Heart right ventricle (tissue), 16 donors: ENCODE data around the gene NMUR1. TPM values are rescaled to one million over a fixed set of nuclear protein-coding genes. Genes with fewer than 3 reads are reported as not detected.

Experiments
- ATAC-seq, 8 donors: fragments of 200-7000 bp; cut with Tn5 transposase; one replicate each; pipeline ENCODE4 v1.9.1; 2020; ENCODE audit warnings: mild to moderate bottlenecking in 8 of 8, moderate library complexity in 8 of 8, moderate number of reproducible peaks in 1 of 8
- DNase-seq, 2 donors: peaks; one replicate each; pipeline ENCODE4 v3.0.0-alpha.2; 2020
- H3K27ac ChIP-seq, 10 donors: fragments of 200-600 bp; sonication (generic) in 2 of 10; one replicate each; pipeline versions ENCODE4 v1.5.0 to v1.8.0; 2020 to 2022; ENCODE audit warnings: mild to moderate bottlenecking in 3 of 10
- H3K27me3 ChIP-seq, 7 donors: fragments of 200-600 bp; one replicate each; pipeline ENCODE4 v1.8.0; 2021 to 2022; ENCODE audit warnings: mild to moderate bottlenecking in 2 of 7
- H3K36me3 ChIP-seq, 9 donors: fragments of 200-600 bp; sonication (generic) in 1 of 9; one replicate each; pipeline versions ENCODE4 v1.5.0 to v1.8.0; 2020 to 2022; ENCODE audit warnings: mild to moderate bottlenecking in 2 of 9
- H3K4me1 ChIP-seq, 9 donors: fragments of 200-600 bp; sonication (generic) in 1 of 9; one replicate each; pipeline versions ENCODE4 v1.5.0 to v1.8.0; 2020 to 2022; ENCODE audit warnings: mild to moderate bottlenecking in 4 of 9
- H3K4me3 ChIP-seq, 10 donors: fragments of 200-600 bp; sonication (generic) in 2 of 10; one replicate each; pipeline versions ENCODE4 v1.5.0 to v1.8.0; 2020 to 2022; ENCODE audit warnings: mild to moderate bottlenecking in 7 of 10, moderate library complexity in 2 of 10
- H3K9me3 ChIP-seq, 11 donors: fragments of 200-600 bp in 10 of 11; sonication (generic) in 2 of 11; one replicate each; pipeline versions ENCODE4 v1.5.0 to v1.8.0; 2013 to 2022; ENCODE audit warnings: mild to moderate bottlenecking in 2 of 11, control low read depth in 1 of 11, moderate library complexity in 1 of 11
- WGBS, 2 donors: extraction: QIAGEN DNeasy Blood & Tissue Kit; methylation state at CpG; one replicate each; pipeline ENCODE4 v1.1.7; 2013; ENCODE audit warnings: inconsistent platforms in 1 of 2; 5-methylcytosine and 5-hydroxymethylcytosine counted together
- intact Hi-C, 10 donors: fragments of 100-400 bp; cut with DNase I; formaldehyde crosslinking; loops; one replicate each; pipeline versions ENCODE4 v1.11.1 to v1.14.2; 2022
- polyA plus RNA-seq, 2 donors: library from polyadenylated mRNA; stranded (reverse); fragments of 200-250 nt; gene quantifications; one replicate each; pipeline ENCODE4 v1.2.3, GENCODE V29; 2013
- total RNA-seq, 10 donors: library from RNA; stranded (reverse); fragmentation: NEBNext Ultra II Directional in 3 of 10; extraction: Animal tissue kit (Norgen Biotek cat#: 25700) in 3 of 10; gene quantifications; one replicate each; pipeline versions ENCODE4 v1.2.1 to v1.2.4, GENCODE V29; 2021 to 2023
- TF ChIP-seq, protein P1 (sequence below), 9 donors: fragments of 200-600 bp; sonication (generic) in 2 of 9; IDR thresholded peaks; one replicate each; pipeline versions ENCODE4 v1.5.0 to v1.8.0; 2021 to 2022; ENCODE audit warnings: antibody characterized with exemption in 9 of 9, mild to moderate bottlenecking in 5 of 9, moderate library complexity in 1 of 9
- donor health status: Arrhythmogenic right ventricular cardiomyopathy.
- donor health status: ischemic (EF 13 %, LVEDD 7.1; RV severe dilation, severe dysfunction).
- donor health status: healthy with polysubstance abuse.
- donor health status: DM: no; HTN: yes; CAD: no.
- donor health status: DM: no; HTN: no; CAD: no.
- donor health status: ischemic (EF 25% LVEDD 6.9; RV normal size, moderate dysfunction).
- donor health status: ischemic (EF 25% LVEDD 5.7; RV mildly dilated, moderate dysfunction).
- donor health status: healthy.
- donor health status: DM: yes; HTN: yes; CAD: no.
- donor health status: Ischemic cardiomyopathy.
- donor health status: ischemic (EF 35%, LVEDD 5.7; RV mildly dilated, moderate dysfunction).
- donor health status: nonischemic (EF 11% LVEDD 7.7; RV severe dilation, severe dysfunction).
- donor health status: DM: yes; HTN: yes; CAD: no.
- donor health status: PGD.
- donor health status: ischemic (EF 29% LVEDD 5.4; RV normal size, mild dysfunction).
- donor health status: nonischemic (EF 23%, LVEDD 6.1; RV moderate dilation, normal function).

NMUR1 gene
- total and polyA plus RNA-seq, 12 donors, result 0.10 to 0.82 (median 0.35) TPM; not detected in 1

GRCh38 chr2:231548752-231549151, 18.5 kb upstream of the NMUR1 start:
- Histone ChIP-seq H3K27ac (no peak overlapping the region), H3K4me1 (peaks cover 9 to 28% (median 16%) of the 10 kb centered on the region in 9 donors), H3K27me3 (peaks cover 0 to 66% (median 0%) of the 10 kb centered on the region in 7 donors), H3K9me3 (peaks cover 0 to 21% (median 11%) of the 10 kb centered on the region in 11 donors), H3K4me3 (no peak overlapping the region), H3K36me3 (no peaks in the 10 kb centered on the region)
- 68 to 74% methylated on average over 3 of the region's 3 CpGs for WGBS, 2 donors
- DNase-seq (no peak), ATAC-seq (no peak)
- TF ChIP-seq, protein P1, sequence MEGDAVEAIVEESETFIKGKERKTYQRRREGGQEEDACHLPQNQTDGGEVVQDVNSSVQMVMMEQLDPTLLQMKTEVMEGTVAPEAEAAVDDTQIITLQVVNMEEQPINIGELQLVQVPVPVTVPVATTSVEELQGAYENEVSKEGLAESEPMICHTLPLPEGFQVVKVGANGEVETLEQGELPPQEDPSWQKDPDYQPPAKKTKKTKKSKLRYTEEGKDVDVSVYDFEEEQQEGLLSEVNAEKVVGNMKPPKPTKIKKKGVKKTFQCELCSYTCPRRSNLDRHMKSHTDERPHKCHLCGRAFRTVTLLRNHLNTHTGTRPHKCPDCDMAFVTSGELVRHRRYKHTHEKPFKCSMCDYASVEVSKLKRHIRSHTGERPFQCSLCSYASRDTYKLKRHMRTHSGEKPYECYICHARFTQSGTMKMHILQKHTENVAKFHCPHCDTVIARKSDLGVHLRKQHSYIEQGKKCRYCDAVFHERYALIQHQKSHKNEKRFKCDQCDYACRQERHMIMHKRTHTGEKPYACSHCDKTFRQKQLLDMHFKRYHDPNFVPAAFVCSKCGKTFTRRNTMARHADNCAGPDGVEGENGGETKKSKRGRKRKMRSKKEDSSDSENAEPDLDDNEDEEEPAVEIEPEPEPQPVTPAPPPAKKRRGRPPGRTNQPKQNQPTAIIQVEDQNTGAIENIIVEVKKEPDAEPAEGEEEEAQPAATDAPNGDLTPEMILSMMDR (IDR thresholded peaks at IDR 0.05), result no peak
- intact Hi-C loops, result no loop called here

- WGBS, 2 donors, result 94 to 97% methylated on average over 12 of the region's 12 CpGs
- Histone ChIP-seq H3K9me3 (peaks cover 0 to 21% (median 10%) of the 10 kb centered on the region in 11 donors), H3K36me3 (no peaks in the 10 kb centered on the region), H3K4me3 (no peak overlapping the region), H3K4me1 (peaks cover 9 to 25% (median 17%) of the 10 kb centered on the region in 9 donors), H3K27me3 (peaks cover 0 to 69% (median 0%) of the 10 kb centered on the region in 7 donors), H3K27ac (no peak overlapping the region)
- ATAC-seq (no peak), DNase-seq (no peak)
- intact Hi-C loops, result no loop called here
- TF ChIP-seq, protein P1 (IDR thresholded peaks at IDR 0.05), result no peak
Observed at GRCh38 chr2:231547315-231548110, 17.3 kb upstream of the NMUR1 start.

GRCh38 chr2:231546014-231546715, 15.9 kb upstream of the NMUR1 start:
- no peak for DNase-seq

More at GRCh38 chr2:231546014-231546715, 15.9 kb upstream of the NMUR1 start:
- Histone ChIP-seq H3K36me3 (no peaks in the 10 kb centered on the region), H3K4me3 (no peak overlapping the region), H3K9me3 (peaks cover 0 to 16% (median 8%) of the 10 kb centered on the region in 11 donors), H3K27ac (peak overlapping the region in 9 of 10 donors; percentile 56 to 86 (median 76)), H3K4me1 (peaks cover 9 to 33% (median 24%) of the 10 kb centered on the region in 9 donors), H3K27me3 (peaks cover 0 to 75% (median 0%) of the 10 kb centered on the region in 7 donors)
- intact Hi-C loops, result no loop called here
- ATAC-seq, result no peak
- TF ChIP-seq, protein P1 (IDR thresholded peaks at IDR 0.05), result no peak
- WGBS, 2 donors, result 82 to 83% methylated on average over 13 of the region's 13 CpGs
